ENCODE results near the gene PSAT1. TPM values are rescaled to one million over a fixed set of nuclear protein-coding genes. Genes with fewer than 3 reads are reported as not detected.

The PSAT1 gene
- total and polyA plus RNA-seq, 2 of the 13 experiments (the other 11 are each of a cell fraction or from before 2014, with no cell fraction given) = 135 to 229 TPM

- no peak for TF ChIP-seq GLMP (CRISPR knock-in tag; IDR thresholded peaks at IDR 0.05; ENCODE audit: borderline replicate concordance)
- TF ChIP-seq TFE3 (CRISPR knock-in tag; IDR thresholded peaks at IDR 0.05) = 0 out of 2 replicates have a peak, but pooled peaks have one; percentile 26
- no peak for TF ChIP-seq RAD21 (CRISPR knock-in tag; IDR thresholded peaks at IDR 0.05)
- TF ChIP-seq ZNF44 (CRISPR knock-in tag; IDR thresholded peaks at IDR 0.05) = no peak
- no peak for TF ChIP-seq E2F2 (CRISPR knock-in tag; IDR thresholded peaks at IDR 0.05; ENCODE audit: borderline replicate concordance)
- no peak for TF ChIP-seq KDM6A (CRISPR knock-in tag; IDR thresholded peaks at IDR 0.05; ENCODE audit: low read depth)
- peak; percentile 30 for TF ChIP-seq GATAD2A (CRISPR knock-in tag; IDR thresholded peaks at IDR 0.05)
- no peak for TF ChIP-seq ZNF773 (CRISPR knock-in tag; IDR thresholded peaks at IDR 0.05; ENCODE audit: borderline replicate concordance)
- TF ChIP-seq ZC3H4 (CRISPR knock-in tag; IDR thresholded peaks at IDR 0.05; ENCODE audit: borderline replicate concordance) = no peak
- TF ChIP-seq ZBTB43 (CRISPR knock-in tag; conservative IDR thresholded peaks at IDR 0.05) = no peak
- TF ChIP-seq MIER3 (CRISPR knock-in tag; IDR thresholded peaks at IDR 0.05; ENCODE audit: borderline replicate concordance) = no peak
- TF ChIP-seq ZNF83 (CRISPR knock-in tag; IDR thresholded peaks at IDR 0.05; ENCODE audit: borderline replicate concordance) = no peak
- TF ChIP-seq IRF1 (CRISPR knock-in tag; IDR thresholded peaks at IDR 0.05; ENCODE audit: low read depth) = no peak
- 0 out of 2 replicates have a peak, but pooled peaks have one; percentile 28 for TF ChIP-seq ZNF605 (CRISPR knock-in tag; IDR thresholded peaks at IDR 0.05)
- TF ChIP-seq CERS6 (CRISPR knock-in tag; IDR thresholded peaks at IDR 0.05) = no peak
- no peak for TF ChIP-seq ZNF263 (CRISPR knock-in tag; IDR thresholded peaks at IDR 0.05)
- TF ChIP-seq NR0B2 (CRISPR knock-in tag; IDR thresholded peaks at IDR 0.05) = no peak
- TF ChIP-seq NFYB (CRISPR knock-in tag; IDR thresholded peaks at IDR 0.05) = no peak
- TF ChIP-seq ZSCAN22 (CRISPR knock-in tag; IDR thresholded peaks at IDR 0.05) = no peak
- no peak for TF ChIP-seq YEATS2 (CRISPR knock-in tag; IDR thresholded peaks at IDR 0.05; ENCODE audit: borderline replicate concordance)
- TF ChIP-seq HOXA7 (CRISPR knock-in tag; IDR thresholded peaks at IDR 0.05) = no peak
These were observed 2.4 kb upstream of the PSAT1 start (continued) for GRCh38 chr9:78294290-78295176.

Measured in HepG2 (cell line).